Activated CD8-positive, alpha-beta T cell treated with anti-CD3 and anti-CD28 coated beads for 36 hours (primary cell): ENCODE measurements around the gene CLCN6. TPM values are rescaled to one million over a fixed set of nuclear protein-coding genes. Genes with fewer than 3 reads are reported as not detected.

Experiments
- ATAC-seq: fragments of 200-7000 bp; cut with Tn5 transposase; one replicate; pipeline ENCODE4 v1.10.0; 2021; ENCODE audit warnings: mild to moderate bottlenecking, moderate library complexity
- CTCF ChIA-PET: fragments of 350-600 bp; sonication (Branson Sonifier 250); formaldehyde crosslinking; loops from one replicate; lab custom pipeline; 2021; ENCODE audit warnings: antibody characterized with exemption; lab: Charles Lee
- POLR2A ChIA-PET: fragments of 350-600 bp; sonication (Branson Sonifier 250); formaldehyde crosslinking; loops from one replicate; lab custom pipeline; 2021; ENCODE audit warnings: antibody characterized with exemption; lab: Charles Lee
- DNase-seq: peaks from one replicate; pipeline ENCODE4 v3.0.0-alpha.2; 2020
- H3K27ac Mint-ChIP-seq: one replicate; pipeline ENCODE4 v1.8.0; 2021; ENCODE audit warnings: mild to moderate bottlenecking, mixed read lengths
- H3K27me3 Mint-ChIP-seq: one replicate; pipeline ENCODE4 v1.8.0; 2021; ENCODE audit warnings: mixed read lengths
- H3K36me3 Mint-ChIP-seq: one replicate; pipeline ENCODE4 v1.8.0; 2021; ENCODE audit warnings: low read depth, mixed read lengths
- H3K4me1 Mint-ChIP-seq: one replicate; pipeline ENCODE4 v1.8.0; 2021; ENCODE audit warnings: low read depth, mixed read lengths
- H3K4me3 Mint-ChIP-seq: one replicate; pipeline ENCODE4 v1.8.0; 2021; ENCODE audit warnings: mild to moderate bottlenecking, moderate library complexity, mixed read lengths
- H3K9me3 Mint-ChIP-seq: one replicate; pipeline ENCODE4 v1.8.0; 2021; ENCODE audit warnings: mixed read lengths
- intact Hi-C: fragments of 100-400 bp; cut with micrococcal nuclease; formaldehyde crosslinking; loops from one replicate; pipeline ENCODE4 v1.10.0; 2022
- total RNA-seq, 2 experiments: library from RNA; stranded (reverse); gene quantifications; one replicate each; pipeline ENCODE4 v1.2.3, GENCODE V29; 2021
- TF ChIP-seq, protein P1 (sequence below): fragments of 200-600 bp; IDR thresholded peaks from one replicate; pipeline ENCODE4 v1.8.0; 2022; ENCODE audit warnings: antibody characterized with exemption, mild to moderate bottlenecking

Gene CLCN6
- total RNA-seq, 2 experiments from 2014 or later, result 10.8 to 12.2 TPM

DNA sequence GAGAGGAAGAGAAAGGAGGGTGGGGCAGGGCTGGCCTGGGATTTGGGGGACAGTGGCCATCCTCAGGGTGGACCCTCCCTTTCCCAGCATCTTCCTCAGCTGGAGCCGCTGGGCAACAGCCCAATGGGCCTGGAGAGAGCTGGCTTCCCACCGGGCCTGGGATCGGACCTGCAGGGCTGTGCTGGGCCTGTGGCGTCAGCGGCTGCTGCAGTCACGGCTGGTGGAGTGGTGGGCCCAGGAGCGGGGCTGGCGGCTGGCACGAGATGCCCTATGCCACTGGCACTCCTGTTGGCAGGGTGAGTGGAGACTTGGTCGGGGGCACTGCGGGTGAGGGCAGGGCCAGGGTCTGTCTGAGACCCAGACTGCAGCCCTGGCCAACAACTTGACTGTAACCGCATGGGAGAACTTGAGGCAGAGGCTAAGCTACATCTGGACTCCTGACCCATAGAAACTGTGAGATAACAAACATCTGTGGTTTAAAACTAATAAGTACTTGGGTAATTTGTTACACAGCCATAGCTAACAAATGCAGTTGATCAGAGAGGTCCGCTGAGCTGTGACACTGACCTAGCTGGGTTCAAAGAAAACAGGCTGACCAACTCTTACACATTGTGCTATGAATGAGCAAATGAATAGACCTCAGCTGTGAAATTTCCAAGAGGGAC is 26.1 kb upstream of the CLCN6 start:
- DNase-seq (no peak), ATAC-seq (no peak)
- POLR2A ChIA-PET, result no interaction called here
- Mint-ChIP-seq H3K9me3 (no peaks in the 10 kb centered on the region), H3K27ac (no peak overlapping the region), H3K4me3 (no peak overlapping the region), H3K4me1 (no peaks in the 10 kb centered on the region), H3K27me3 (no peaks in the 10 kb centered on the region), H3K36me3 (no peaks in the 10 kb centered on the region)
- intact Hi-C loops, result no loop called here
- CTCF ChIA-PET, result no interaction called here
- TF ChIP-seq, protein P1, sequence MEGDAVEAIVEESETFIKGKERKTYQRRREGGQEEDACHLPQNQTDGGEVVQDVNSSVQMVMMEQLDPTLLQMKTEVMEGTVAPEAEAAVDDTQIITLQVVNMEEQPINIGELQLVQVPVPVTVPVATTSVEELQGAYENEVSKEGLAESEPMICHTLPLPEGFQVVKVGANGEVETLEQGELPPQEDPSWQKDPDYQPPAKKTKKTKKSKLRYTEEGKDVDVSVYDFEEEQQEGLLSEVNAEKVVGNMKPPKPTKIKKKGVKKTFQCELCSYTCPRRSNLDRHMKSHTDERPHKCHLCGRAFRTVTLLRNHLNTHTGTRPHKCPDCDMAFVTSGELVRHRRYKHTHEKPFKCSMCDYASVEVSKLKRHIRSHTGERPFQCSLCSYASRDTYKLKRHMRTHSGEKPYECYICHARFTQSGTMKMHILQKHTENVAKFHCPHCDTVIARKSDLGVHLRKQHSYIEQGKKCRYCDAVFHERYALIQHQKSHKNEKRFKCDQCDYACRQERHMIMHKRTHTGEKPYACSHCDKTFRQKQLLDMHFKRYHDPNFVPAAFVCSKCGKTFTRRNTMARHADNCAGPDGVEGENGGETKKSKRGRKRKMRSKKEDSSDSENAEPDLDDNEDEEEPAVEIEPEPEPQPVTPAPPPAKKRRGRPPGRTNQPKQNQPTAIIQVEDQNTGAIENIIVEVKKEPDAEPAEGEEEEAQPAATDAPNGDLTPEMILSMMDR, result no peak

GRCh38 chr1:11780380-11781147 is 25.4 kb upstream of the CLCN6 start:
- no peak overlapping the region for H3K4me3 Mint-ChIP-seq
- intact Hi-C loops, result no loop called here

DNA sequence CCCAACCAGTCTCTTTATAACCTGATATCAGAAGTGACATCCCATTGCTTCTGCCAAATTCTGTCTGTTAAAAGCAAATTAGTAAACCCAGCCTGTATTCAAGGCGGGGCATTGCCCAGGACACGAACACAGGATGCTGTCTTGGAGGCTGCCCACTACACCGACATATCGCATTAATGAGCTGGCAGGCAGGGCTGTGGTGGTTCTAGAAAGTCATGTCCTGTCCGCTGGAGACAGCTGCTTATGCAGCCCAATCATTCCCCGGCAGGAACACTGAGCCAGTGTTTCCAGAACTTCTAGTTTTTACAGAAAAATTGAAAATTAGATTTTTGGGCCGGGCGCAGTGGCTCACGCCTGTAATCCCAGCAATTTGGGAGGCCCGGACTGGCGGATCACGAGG is 24.7 kb upstream of the CLCN6 start:
- intact Hi-C loops, result no loop called here
- Mint-ChIP-seq H3K4me1 (peaks cover 3% of the 10 kb centered on the region), H3K36me3 (no peaks in the 10 kb centered on the region), H3K9me3 (no peaks in the 10 kb centered on the region), H3K27ac (no peak overlapping the region), H3K27me3 (no peaks in the 10 kb centered on the region), H3K4me3 (no peak overlapping the region)
- ChIA-PET CTCF (no interaction called here), POLR2A (no interaction called here)
- no peak for ATAC-seq
- TF ChIP-seq, protein P1, result no peak
- DNase-seq, result no peak

More at GRCh38 chr1:11780380-11781147, 25.4 kb upstream of the CLCN6 start:
- H3K27me3 Mint-ChIP-seq, result no peaks in the 10 kb centered on the region
- peaks cover 3% of the 10 kb centered on the region for H3K4me1 Mint-ChIP-seq
- no peaks in the 10 kb centered on the region for H3K9me3 Mint-ChIP-seq
- DNase-seq (no peak), ATAC-seq (no peak)
- TF ChIP-seq, protein P1, result no peak
- no peaks in the 10 kb centered on the region for H3K36me3 Mint-ChIP-seq
- no peak overlapping the region for H3K27ac Mint-ChIP-seq
- CTCF ChIA-PET, result no interaction called here
- POLR2A ChIA-PET, result no interaction called here

- CTCF ChIA-PET, result no interaction called here
- no peak for ATAC-seq
- H3K27ac Mint-ChIP-seq, result no peak overlapping the region
Observed at GRCh38 chr1:11782127-11782708, 23.8 kb upstream of the CLCN6 start.

More at GRCh38 chr1:11782127-11782708, 23.8 kb upstream of the CLCN6 start:
- Mint-ChIP-seq H3K27me3 (no peaks in the 10 kb centered on the region), H3K4me3 (no peak overlapping the region), H3K4me1 (peaks cover 3% of the 10 kb centered on the region), H3K36me3 (no peaks in the 10 kb centered on the region), H3K9me3 (no peaks in the 10 kb centered on the region)
- TF ChIP-seq, protein P1, result no peak
- POLR2A ChIA-PET, result interaction anchor here (1.3 kb wide), 1 partner anchor 126 kb away, joined by 4 read pairs; no protein-coding TSS in a partner anchor
- DNase-seq, result no peak
- intact Hi-C loops, result no loop called here
